Measurements from ENCODE around the gene BRINP1. TPM values are rescaled to one million over a fixed set of nuclear protein-coding genes. Genes with fewer than 3 reads are reported as not detected.

BRINP1 gene
- total RNA-seq, 2 experiments from 2014 or later, result not detected

DNA sequence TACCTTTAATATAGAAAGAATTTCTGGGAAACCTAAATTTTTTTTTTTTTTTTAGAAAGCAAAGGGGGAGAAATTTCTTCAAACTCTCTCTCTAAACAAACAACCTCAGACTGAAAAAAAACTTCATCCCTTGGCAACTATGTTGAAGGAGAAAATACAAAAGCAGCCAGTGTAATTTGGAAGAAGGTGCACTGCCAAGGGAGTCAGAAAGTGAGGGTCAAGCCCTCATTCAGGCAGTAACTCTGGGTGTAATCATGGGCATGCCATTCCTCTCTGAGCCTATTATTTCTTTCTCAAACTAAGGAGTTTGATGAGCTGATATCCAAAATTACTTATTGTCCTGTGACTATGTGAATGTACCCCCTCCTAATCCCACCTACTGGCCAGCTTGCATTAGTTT lies 203.1 kb downstream of the BRINP1 start:
- H3K4me3 Mint-ChIP-seq, result no peak overlapping the region
- CTCF ChIA-PET, result no interaction called here
- no peak for DNase-seq
- H3K27me3 Mint-ChIP-seq (ENCODE audit: low read depth), result peaks cover 2% of the 10 kb centered on the region
- H3K36me3 Mint-ChIP-seq (ENCODE audit: low read depth), result no peaks in the 10 kb centered on the region
- H3K27ac Mint-ChIP-seq, result no peak overlapping the region
- no peaks in the 10 kb centered on the region for H3K9me3 Mint-ChIP-seq
- H3K4me1 Mint-ChIP-seq (ENCODE audit: low read depth), result no peaks in the 10 kb centered on the region
- intact Hi-C loops (cut with micrococcal nuclease), result no loop called here

DNA sequence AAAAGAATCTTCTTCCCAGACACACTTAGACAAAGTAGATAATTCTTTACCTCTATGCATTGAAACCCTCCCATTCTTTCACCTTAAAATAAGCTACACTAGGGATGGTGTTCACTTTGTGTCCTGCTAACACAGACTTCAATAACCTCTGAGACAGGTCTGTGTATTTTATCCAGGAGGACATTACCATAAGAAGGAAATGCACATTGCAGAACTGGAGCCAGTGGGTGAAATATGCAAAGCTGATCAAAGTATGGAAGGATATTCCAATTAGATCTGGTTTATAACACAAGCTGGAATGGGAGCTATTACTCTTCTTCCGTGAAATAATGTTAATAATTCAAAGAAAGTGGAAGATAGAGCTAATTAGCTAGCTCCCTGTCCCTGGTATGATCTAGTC lies 204.1 kb downstream of the BRINP1 start:
- no peaks in the 10 kb centered on the region for H3K36me3 Mint-ChIP-seq (ENCODE audit: low read depth)
- intact Hi-C loops (cut with micrococcal nuclease), result no loop called here
- peaks cover 2% of the 10 kb centered on the region for H3K27me3 Mint-ChIP-seq (ENCODE audit: low read depth)
- DNase-seq, result no peak
- no peaks in the 10 kb centered on the region for H3K9me3 Mint-ChIP-seq
- CTCF ChIA-PET, result no interaction called here
- no peaks in the 10 kb centered on the region for H3K4me1 Mint-ChIP-seq (ENCODE audit: low read depth)
- H3K27ac Mint-ChIP-seq, result no peak overlapping the region
- H3K4me3 Mint-ChIP-seq, result no peak overlapping the region

DNA sequence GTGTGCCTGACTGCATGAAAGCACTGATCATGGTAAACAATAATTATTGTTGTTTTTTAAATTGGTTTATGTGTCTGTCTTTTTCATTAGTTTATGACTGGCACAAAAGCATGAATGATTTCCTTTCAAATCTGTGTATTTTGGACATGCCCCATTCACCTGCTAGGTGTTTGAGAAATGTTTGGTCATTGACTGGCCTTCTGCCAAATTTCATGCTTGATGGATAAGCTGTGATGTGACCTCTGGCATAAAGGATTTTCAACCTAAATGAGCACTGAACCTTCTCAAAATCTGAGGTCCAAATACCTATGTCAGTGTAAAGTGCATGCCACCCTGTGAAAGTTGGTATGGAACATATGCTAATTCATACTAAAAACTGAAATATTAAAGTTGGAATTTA lies 204.5 kb downstream of the BRINP1 start:
- no peaks in the 10 kb centered on the region for H3K9me3 Mint-ChIP-seq
- CTCF ChIA-PET, result no interaction called here
- H3K27ac Mint-ChIP-seq, result no peak overlapping the region
- H3K4me3 Mint-ChIP-seq, result no peak overlapping the region
- intact Hi-C loops (cut with micrococcal nuclease), result no loop called here
- no peaks in the 10 kb centered on the region for H3K4me1 Mint-ChIP-seq (ENCODE audit: low read depth)
- no peak for DNase-seq
- no peaks in the 10 kb centered on the region for H3K36me3 Mint-ChIP-seq (ENCODE audit: low read depth)
- H3K27me3 Mint-ChIP-seq (ENCODE audit: low read depth), result peaks cover 2% of the 10 kb centered on the region

- CTCF ChIA-PET, result no interaction called here
- Mint-ChIP-seq H3K4me1 (ENCODE audit: low read depth) (no peaks in the 10 kb centered on the region), H3K9me3 (peaks cover 6% of the 10 kb centered on the region)
Measured at GRCh38 chr9:119160551-119160950, 208.7 kb downstream of the BRINP1 start.

GRCh38 chr9:119159386-119159785 lies 209.8 kb downstream of the BRINP1 start:
- Mint-ChIP-seq H3K4me3 (no peak overlapping the region), H3K9me3 (peaks cover 6% of the 10 kb centered on the region), H3K4me1 (ENCODE audit: low read depth) (no peaks in the 10 kb centered on the region), H3K27ac (no peak overlapping the region), H3K36me3 (ENCODE audit: low read depth) (no peaks in the 10 kb centered on the region), H3K27me3 (ENCODE audit: low read depth) (no peaks in the 10 kb centered on the region)
- DNase-seq, result no peak
- intact Hi-C loops (cut with micrococcal nuclease), result no loop called here
- CTCF ChIA-PET, result no interaction called here

More at GRCh38 chr9:119160551-119160950, 208.7 kb downstream of the BRINP1 start:
- Mint-ChIP-seq H3K4me3 (no peak overlapping the region), H3K36me3 (ENCODE audit: low read depth) (no peaks in the 10 kb centered on the region), H3K27ac (no peak overlapping the region), H3K27me3 (ENCODE audit: low read depth) (no peaks in the 10 kb centered on the region)
- intact Hi-C loops (cut with micrococcal nuclease), result no loop called here
- no peak for DNase-seq

GRCh38 chr9:119157196-119157595 lies 212.0 kb downstream of the BRINP1 start:
- Mint-ChIP-seq H3K27ac (no peak overlapping the region), H3K36me3 (ENCODE audit: low read depth) (no peaks in the 10 kb centered on the region), H3K9me3 (peaks cover 6% of the 10 kb centered on the region), H3K4me3 (no peak overlapping the region), H3K27me3 (ENCODE audit: low read depth) (no peaks in the 10 kb centered on the region), H3K4me1 (ENCODE audit: low read depth) (no peaks in the 10 kb centered on the region)
- DNase-seq, result no peak
- CTCF ChIA-PET, result no interaction called here
- intact Hi-C loops (cut with micrococcal nuclease), result no loop called here

- no peak for DNase-seq
- H3K36me3 Mint-ChIP-seq (ENCODE audit: low read depth), result no peaks in the 10 kb centered on the region
- no peaks in the 10 kb centered on the region for H3K4me1 Mint-ChIP-seq (ENCODE audit: low read depth)
- intact Hi-C loops (cut with micrococcal nuclease), result no loop called here
- no peak overlapping the region for H3K27ac Mint-ChIP-seq
- H3K27me3 Mint-ChIP-seq (ENCODE audit: low read depth), result no peaks in the 10 kb centered on the region
- no peak overlapping the region for H3K4me3 Mint-ChIP-seq
- CTCF ChIA-PET, result no interaction called here
- H3K9me3 Mint-ChIP-seq, result peaks cover 6% of the 10 kb centered on the region
Measured at GRCh38 chr9:119156354-119156753, 212.9 kb downstream of the BRINP1 start.

- DNase-seq, result no peak
Measured at GRCh38 chr9:119154527-119154926, 214.7 kb downstream of the BRINP1 start.

GRCh38 chr9:119153402-119153801 lies 215.8 kb downstream of the BRINP1 start:
- no peak overlapping the region for H3K27ac Mint-ChIP-seq
- no peaks in the 10 kb centered on the region for H3K27me3 Mint-ChIP-seq (ENCODE audit: low read depth)

More at GRCh38 chr9:119154527-119154926, 214.7 kb downstream of the BRINP1 start:
- H3K4me3 Mint-ChIP-seq, result no peak overlapping the region
- intact Hi-C loops (cut with micrococcal nuclease), result no loop called here
- H3K27me3 Mint-ChIP-seq (ENCODE audit: low read depth), result no peaks in the 10 kb centered on the region
- no peaks in the 10 kb centered on the region for H3K4me1 Mint-ChIP-seq (ENCODE audit: low read depth)
- CTCF ChIA-PET, result no interaction called here
- peaks cover 6% of the 10 kb centered on the region for H3K9me3 Mint-ChIP-seq
- no peaks in the 10 kb centered on the region for H3K36me3 Mint-ChIP-seq (ENCODE audit: low read depth)
- H3K27ac Mint-ChIP-seq, result no peak overlapping the region

DNA sequence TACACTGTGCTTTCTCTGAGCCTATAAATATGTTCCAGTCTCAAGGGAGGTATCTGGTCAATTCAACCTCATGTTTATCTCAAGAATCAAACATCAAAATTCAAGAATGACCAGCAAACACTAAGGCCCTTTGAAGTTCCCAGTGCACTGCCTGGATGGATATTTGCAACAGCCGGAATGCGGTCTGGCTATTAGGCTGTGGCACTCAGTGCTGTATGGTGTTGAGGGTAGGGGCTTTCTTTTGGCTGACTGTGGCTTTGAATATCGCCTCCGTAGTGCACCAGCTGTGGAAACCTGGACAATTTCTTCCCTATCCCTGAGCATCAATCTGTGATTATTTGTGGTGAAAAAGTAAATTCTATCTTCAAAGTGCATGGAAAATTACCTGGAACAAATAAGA lies 220.4 kb downstream of the BRINP1 start:
- H3K27ac Mint-ChIP-seq, result no peak overlapping the region

More at GRCh38 chr9:119153402-119153801, 215.8 kb downstream of the BRINP1 start:
- no peak for DNase-seq
- Mint-ChIP-seq H3K4me3 (no peak overlapping the region), H3K36me3 (ENCODE audit: low read depth) (no peaks in the 10 kb centered on the region), H3K9me3 (peaks cover 6% of the 10 kb centered on the region), H3K4me1 (ENCODE audit: low read depth) (no peaks in the 10 kb centered on the region)
- CTCF ChIA-PET, result no interaction called here
- intact Hi-C loops (cut with micrococcal nuclease), result no loop called here

GRCh38 chr9:119137479-119137878 lies 231.8 kb downstream of the BRINP1 start:
- intact Hi-C loops (cut with micrococcal nuclease), result no loop called here
- Mint-ChIP-seq H3K36me3 (ENCODE audit: low read depth) (no peaks in the 10 kb centered on the region), H3K27me3 (ENCODE audit: low read depth) (no peaks in the 10 kb centered on the region), H3K27ac (no peak overlapping the region), H3K4me1 (ENCODE audit: low read depth) (no peaks in the 10 kb centered on the region), H3K9me3 (peaks cover 9% of the 10 kb centered on the region), H3K4me3 (no peak overlapping the region)
- CTCF ChIA-PET, result no interaction called here
- no peak for DNase-seq

More for the DNA sequence above, 220.4 kb downstream of the BRINP1 start:
- no peaks in the 10 kb centered on the region for H3K27me3 Mint-ChIP-seq (ENCODE audit: low read depth)
- H3K9me3 Mint-ChIP-seq, result no peaks in the 10 kb centered on the region
- no peaks in the 10 kb centered on the region for H3K36me3 Mint-ChIP-seq (ENCODE audit: low read depth)
- H3K4me1 Mint-ChIP-seq (ENCODE audit: low read depth), result no peaks in the 10 kb centered on the region
- no peak overlapping the region for H3K4me3 Mint-ChIP-seq
- intact Hi-C loops (cut with micrococcal nuclease), result no loop called here
- CTCF ChIA-PET, result no interaction called here
- no peak for DNase-seq

GRCh38 chr9:119126040-119126439 lies 243.2 kb downstream of the BRINP1 start:
- Mint-ChIP-seq H3K27me3 (ENCODE audit: low read depth) (peaks cover 2% of the 10 kb centered on the region), H3K27ac (no peak overlapping the region), H3K36me3 (ENCODE audit: low read depth) (no peaks in the 10 kb centered on the region), H3K4me1 (ENCODE audit: low read depth) (no peaks in the 10 kb centered on the region), H3K4me3 (no peak overlapping the region), H3K9me3 (no peaks in the 10 kb centered on the region)
- DNase-seq, result no peak
- CTCF ChIA-PET, result no interaction called here
- intact Hi-C loops (cut with micrococcal nuclease), result no loop called here

DNA sequence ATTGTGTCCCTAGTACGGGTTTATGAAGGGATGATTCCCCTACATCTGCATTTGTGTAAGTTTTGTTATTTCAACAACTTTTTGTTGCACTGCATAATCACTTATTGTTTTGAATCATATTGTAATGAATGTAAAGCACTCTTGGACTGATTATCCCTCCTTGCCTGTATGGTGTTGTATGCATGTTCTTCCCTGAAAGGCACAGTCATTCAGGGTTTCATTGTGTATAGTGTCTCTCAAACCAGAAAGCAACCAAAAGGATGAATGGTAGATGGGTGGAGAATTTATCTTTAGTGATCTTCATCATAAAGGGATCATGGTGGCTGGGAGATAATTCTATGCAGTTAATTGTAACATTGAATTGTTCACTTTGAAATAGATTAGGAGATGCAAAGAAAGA lies 247.3 kb downstream of the BRINP1 start:
- DNase-seq, result no peak
- Mint-ChIP-seq H3K27ac (no peak overlapping the region), H3K4me3 (no peak overlapping the region), H3K36me3 (ENCODE audit: low read depth) (no peaks in the 10 kb centered on the region), H3K27me3 (ENCODE audit: low read depth) (no peaks in the 10 kb centered on the region), H3K9me3 (no peaks in the 10 kb centered on the region), H3K4me1 (ENCODE audit: low read depth) (no peaks in the 10 kb centered on the region)
- intact Hi-C loops (cut with micrococcal nuclease), result no loop called here
- CTCF ChIA-PET, result no interaction called here

GRCh38 chr9:119117409-119117808 lies 251.8 kb downstream of the BRINP1 start:
- DNase-seq, result no peak
- Mint-ChIP-seq H3K27ac (no peak overlapping the region), H3K9me3 (peaks cover 5% of the 10 kb centered on the region), H3K4me1 (ENCODE audit: low read depth) (no peaks in the 10 kb centered on the region), H3K27me3 (ENCODE audit: low read depth) (no peaks in the 10 kb centered on the region), H3K36me3 (ENCODE audit: low read depth) (no peaks in the 10 kb centered on the region), H3K4me3 (no peak overlapping the region)
- CTCF ChIA-PET, result no interaction called here
- intact Hi-C loops (cut with micrococcal nuclease), result no loop called here
